ENCODE data around the gene RAMACL. TPM values are rescaled to one million over a fixed set of nuclear protein-coding genes. Genes with fewer than 3 reads are reported as not detected.
"Not testable (repeated sequence)": the region's sequence is repeated elsewhere in the genome, so short reads cannot be mapped to it uniquely, and the experiment has no call there.

RAMACL gene
- 0.77 and 2.2 TPM in 2 replicates for total RNA-seq (2021)
- percentile 63 among the genes with signal in this experiment for Bru-seq, nascent RNA
- BruChase-seq, experiment 1, labeled RNA remaining after a 2-hour chase: percentile 66 among the genes with signal in this experiment
- percentile 47 among the genes with signal in this experiment for BruChase-seq, experiment 2, labeled RNA remaining after a 6-hour chase
- long read RNA-seq: 0 reads

DNA sequence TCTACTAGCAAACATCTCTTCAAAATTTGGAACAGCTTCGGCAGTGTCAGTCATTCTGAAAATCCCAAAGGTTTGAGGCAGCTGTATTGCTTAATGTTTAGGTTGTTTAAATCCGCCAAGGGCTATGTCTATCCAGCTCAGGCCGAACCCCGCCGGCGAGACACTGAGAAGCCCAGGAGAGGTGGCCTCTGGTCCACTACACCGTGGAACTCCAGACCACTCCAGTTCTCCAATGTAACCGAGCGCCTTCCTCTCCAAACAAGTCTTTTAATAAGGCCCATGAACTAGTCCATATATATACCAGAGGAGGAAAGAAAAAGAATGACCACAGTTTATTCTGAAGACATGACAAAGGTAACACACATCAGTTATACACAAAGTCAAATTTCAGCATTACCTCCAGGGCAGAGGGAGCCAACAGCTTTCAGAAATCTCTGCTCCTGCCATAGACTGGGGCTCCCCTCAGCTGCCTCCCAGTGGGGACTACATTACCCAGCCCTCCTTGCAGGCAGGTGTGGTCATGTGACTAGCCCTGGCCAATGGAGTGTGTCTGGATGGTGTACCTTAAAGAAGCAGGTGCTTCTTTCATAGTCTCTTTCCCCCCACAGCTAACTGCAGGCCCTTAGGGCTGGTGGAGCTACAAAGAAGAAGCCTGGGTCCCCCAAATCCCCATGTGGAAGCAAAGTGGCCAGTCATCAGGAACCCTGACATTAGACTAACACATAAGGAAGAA is at the start of gene RAMACL:
TSS of gene RAMACL (minus strand) at position 255 of the 733 bp plus-strand sequence. CDS start at position 54, 201 bp downstream.
- H3K27me3 ChIP-seq (replicated peaks; ENCODE audit: insufficient read depth, low read depth, low read length, poor library complexity): no peaks in the 10 kb centered on the region
- DNase-seq (ENCODE audit: low spot score): peak; percentile 24
- POLR2A ChIA-PET (ENCODE audit: low non-redundant PET): no interaction called here
- no peaks in the 10 kb centered on the region for H3K36me3 ChIP-seq (ENCODE audit: insufficient read depth, low read length, poor library complexity, severe bottlenecking)
- intact Hi-C loops (cut with micrococcal nuclease; ENCODE audit: unreplicated experiment): loop anchor here (5.0 kb wide), 2 partner anchors 41 to 151 kb away; partner anchors contain the start of gene RPS6KA2
- no peak for TF ChIP-seq EZH2 (IDR thresholded peaks at IDR 0.05; ENCODE audit: borderline replicate concordance, low read depth, low read length, poor library complexity, severe bottlenecking)
- TF ChIP-seq, protein P1, sequence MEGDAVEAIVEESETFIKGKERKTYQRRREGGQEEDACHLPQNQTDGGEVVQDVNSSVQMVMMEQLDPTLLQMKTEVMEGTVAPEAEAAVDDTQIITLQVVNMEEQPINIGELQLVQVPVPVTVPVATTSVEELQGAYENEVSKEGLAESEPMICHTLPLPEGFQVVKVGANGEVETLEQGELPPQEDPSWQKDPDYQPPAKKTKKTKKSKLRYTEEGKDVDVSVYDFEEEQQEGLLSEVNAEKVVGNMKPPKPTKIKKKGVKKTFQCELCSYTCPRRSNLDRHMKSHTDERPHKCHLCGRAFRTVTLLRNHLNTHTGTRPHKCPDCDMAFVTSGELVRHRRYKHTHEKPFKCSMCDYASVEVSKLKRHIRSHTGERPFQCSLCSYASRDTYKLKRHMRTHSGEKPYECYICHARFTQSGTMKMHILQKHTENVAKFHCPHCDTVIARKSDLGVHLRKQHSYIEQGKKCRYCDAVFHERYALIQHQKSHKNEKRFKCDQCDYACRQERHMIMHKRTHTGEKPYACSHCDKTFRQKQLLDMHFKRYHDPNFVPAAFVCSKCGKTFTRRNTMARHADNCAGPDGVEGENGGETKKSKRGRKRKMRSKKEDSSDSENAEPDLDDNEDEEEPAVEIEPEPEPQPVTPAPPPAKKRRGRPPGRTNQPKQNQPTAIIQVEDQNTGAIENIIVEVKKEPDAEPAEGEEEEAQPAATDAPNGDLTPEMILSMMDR (conservative IDR thresholded peaks at IDR 0.05; ENCODE audit: low read depth, low read length): no peak
- CTCF ChIA-PET: no interaction called here
- H3K4me1 ChIP-seq (ENCODE audit: insufficient read depth, low read length, poor library complexity, severe bottlenecking): peaks cover 53% of the 10 kb centered on the region
- H3K9me3 ChIP-seq (ENCODE audit: low read depth, low read length, poor library complexity, severe bottlenecking): no peaks in the 10 kb centered on the region
- BruUV-seq (replicated peaks): no TSS peak
- H3K4me3 ChIP-seq (ENCODE audit: low read depth, low read length, poor library complexity, severe bottlenecking): no peak within 1 kb of the TSS
- no peak within 1 kb of the TSS for H3K27ac ChIP-seq (ENCODE audit: low read depth, low read length, poor library complexity, severe bottlenecking)

DNA sequence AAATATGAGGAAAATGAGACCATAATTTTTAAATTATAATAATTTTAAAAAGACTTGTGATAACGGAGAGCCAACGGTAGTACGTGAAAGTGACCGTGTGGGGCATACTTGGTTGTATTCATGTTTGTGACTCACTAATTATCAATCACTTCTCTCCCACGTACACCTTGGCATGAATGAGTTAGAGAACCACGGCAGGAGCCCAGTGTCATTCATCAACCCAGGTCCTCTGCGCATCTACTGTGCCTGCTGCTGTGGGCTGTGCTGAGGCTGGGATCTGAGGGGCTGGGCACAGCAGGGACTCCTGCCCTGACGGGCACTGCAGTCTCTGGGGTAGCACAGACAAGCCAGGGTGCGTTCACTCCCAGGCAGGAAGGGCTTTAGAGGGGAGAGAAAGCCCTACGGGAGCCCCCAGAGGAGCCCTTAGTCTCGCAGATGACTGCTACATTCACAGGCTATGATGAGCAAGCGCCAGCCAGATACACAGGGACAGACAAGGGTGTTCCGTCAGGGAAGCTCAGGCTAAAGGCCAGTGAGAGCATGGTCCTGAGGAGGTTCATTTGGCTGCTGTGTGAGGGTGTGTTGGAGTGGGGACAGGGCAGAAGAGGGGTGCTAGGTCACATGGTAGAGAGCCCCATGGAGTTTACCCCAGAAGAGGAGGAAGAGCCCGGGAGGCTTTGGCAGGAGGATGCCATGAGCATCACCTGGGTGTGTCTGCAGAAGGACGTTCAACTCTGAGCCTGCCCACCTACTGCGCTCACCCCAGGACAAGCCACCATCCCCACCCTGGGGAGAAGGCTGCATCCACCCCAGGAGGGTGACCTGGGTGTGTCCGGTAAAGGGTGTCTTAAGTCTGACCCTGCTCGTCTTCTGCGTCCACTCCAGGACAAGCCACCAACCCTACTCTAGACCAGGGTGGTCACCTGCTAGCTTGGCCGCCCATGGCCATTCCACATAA is 48.8 kb upstream of the RAMACL start:
- intact Hi-C loops (cut with micrococcal nuclease; ENCODE audit: unreplicated experiment): no loop called here
- Histone ChIP-seq H3K36me3 (ENCODE audit: insufficient read depth, low read length, poor library complexity, severe bottlenecking) (no peaks in the 10 kb centered on the region), H3K4me3 (ENCODE audit: low read depth, low read length, poor library complexity, severe bottlenecking) (no peak overlapping the region), H3K27me3 (replicated peaks; ENCODE audit: insufficient read depth, low read depth, low read length, poor library complexity) (no peaks in the 10 kb centered on the region), H3K9me3 (ENCODE audit: low read depth, low read length, poor library complexity, severe bottlenecking) (no peaks in the 10 kb centered on the region), H3K4me1 (ENCODE audit: insufficient read depth, low read length, poor library complexity, severe bottlenecking) (peaks cover 23% of the 10 kb centered on the region), H3K27ac (ENCODE audit: low read depth, low read length, poor library complexity, severe bottlenecking) (no peak overlapping the region)
- BruUV-seq (replicated peaks): no TSS peak
- no peak for DNase-seq (ENCODE audit: low spot score)
- CTCF ChIA-PET: no interaction called here
- POLR2A ChIA-PET (ENCODE audit: low non-redundant PET): no interaction called here
- TF ChIP-seq EZH2 (IDR thresholded peaks at IDR 0.05; ENCODE audit: borderline replicate concordance, low read depth, low read length, poor library complexity, severe bottlenecking): no peak
- TF ChIP-seq, protein P1 (conservative IDR thresholded peaks at IDR 0.05; ENCODE audit: low read depth, low read length): no peak

DNA sequence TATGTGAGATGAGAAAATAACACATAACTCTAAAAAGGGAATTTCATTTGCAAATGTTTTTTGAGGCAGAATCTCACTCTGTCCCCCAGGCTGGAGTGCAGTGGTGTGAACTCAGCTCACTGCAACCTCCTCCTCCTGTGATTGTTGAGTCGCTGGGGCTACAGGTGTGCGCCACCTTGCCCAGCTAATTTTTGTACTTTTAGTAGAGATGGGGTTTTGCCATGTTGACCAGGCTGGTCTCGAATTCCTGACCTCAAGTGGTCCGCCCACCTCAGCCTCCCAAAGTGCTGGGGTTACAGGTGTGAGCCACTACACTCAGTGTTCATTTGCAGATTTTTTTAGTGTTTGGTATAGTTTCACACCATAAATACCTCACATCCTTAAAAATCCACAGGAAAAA is 48.1 kb upstream of the RAMACL start:
- BruUV-seq (replicated peaks); H3K27ac ChIP-seq (ENCODE audit: low read depth, low read length, poor library complexity, severe bottlenecking); H3K27me3 ChIP-seq (replicated peaks; ENCODE audit: insufficient read depth, low read depth, low read length, poor library complexity); H3K36me3 ChIP-seq (ENCODE audit: insufficient read depth, low read length, poor library complexity, severe bottlenecking); H3K4me3 ChIP-seq (ENCODE audit: low read depth, low read length, poor library complexity, severe bottlenecking); H3K9me3 ChIP-seq (ENCODE audit: low read depth, low read length, poor library complexity, severe bottlenecking); DNase-seq (ENCODE audit: low spot score); intact Hi-C loops (cut with micrococcal nuclease; ENCODE audit: unreplicated experiment); POLR2A ChIA-PET (ENCODE audit: low non-redundant PET); CTCF ChIA-PET: not testable (repeated sequence)
- peaks cover 18% of the 10 kb centered on the region for H3K4me1 ChIP-seq (ENCODE audit: insufficient read depth, low read length, poor library complexity, severe bottlenecking)

Data from A673 (cell line).